ENCODE data around the gene SPDYE4.

The SPDYE4 gene

GRCh38 chr17:8708025-8708461 lies 50.3 kb downstream of the SPDYE4 start:
- no peak for DNase-seq

GRCh38 chr17:8707332-8708024 lies 50.9 kb downstream of the SPDYE4 start:
- DNase-seq, result no peak

- no peak for DNase-seq
Measured at GRCh38 chr17:8706431-8706830, 51.9 kb downstream of the SPDYE4 start.

GRCh38 chr17:8705427-8705826 lies 52.9 kb downstream of the SPDYE4 start:
- no peak for DNase-seq

- no peak for DNase-seq
Measured at GRCh38 chr17:8703001-8703400, 55.3 kb downstream of the SPDYE4 start.

GRCh38 chr17:8701754-8702153 lies 56.6 kb downstream of the SPDYE4 start:
- no peak for DNase-seq

- no peak for DNase-seq
Measured at GRCh38 chr17:8701221-8701620, 57.1 kb downstream of the SPDYE4 start.
